H9 (cell line): ENCODE measurements around the gene TUBB2A. TPM values are rescaled to one million over a fixed set of nuclear protein-coding genes. Genes with fewer than 3 reads are reported as not detected.
"Not testable (repeated sequence)": the region's sequence is repeated elsewhere in the genome, so short reads cannot be mapped to it uniquely, and the experiment has no call there.

Source experiments
- DNase-seq: peaks from one replicate; pipeline ENCODE4 v3.0.0-alpha.2; 2017
- H2AFZ ChIP-seq: one replicate; pipeline ENCODE4 v1.6.1; 2013; ENCODE audit warnings: mild to moderate bottlenecking, low read length, control low read depth, moderate library complexity
- H2AK5ac ChIP-seq: 2 replicates; pipeline ENCODE4 v1.6.1; 2013; ENCODE audit warnings: low read length, control low read depth, mixed read lengths; ENCODE audit not compliant: insufficient read length
- H2BK120ac ChIP-seq: one replicate; pipeline ENCODE4 v1.6.1; 2013; ENCODE audit warnings: low read depth, mild to moderate bottlenecking, low read length, control low read depth, inconsistent platforms; ENCODE audit not compliant: poor library complexity, severe bottlenecking
- H2BK12ac ChIP-seq: 2 replicates; pipeline ENCODE4 v1.6.1; 2013; ENCODE audit warnings: low read length, control low read depth, mixed read lengths, low read depth; ENCODE audit not compliant: insufficient read length
- H2BK15ac ChIP-seq: 2 replicates; pipeline ENCODE4 v1.6.1; 2013; ENCODE audit warnings: low read depth, low read length, control low read depth
- H2BK20ac ChIP-seq: one replicate; pipeline ENCODE4 v1.6.1; 2013; ENCODE audit warnings: low read depth, mild to moderate bottlenecking, low read length, control low read depth, inconsistent platforms; ENCODE audit not compliant: poor library complexity, severe bottlenecking
- H2BK5ac ChIP-seq: 2 replicates; pipeline ENCODE4 v1.6.1; 2013; ENCODE audit warnings: low read length, control low read depth, mixed read lengths; ENCODE audit not compliant: insufficient read length
- H3K14ac ChIP-seq: 2 replicates; pipeline ENCODE4 v1.6.1; 2013; ENCODE audit warnings: low read length, control low read depth; ENCODE audit not compliant: insufficient read depth
- H3K18ac ChIP-seq: 2 replicates; pipeline ENCODE4 v1.6.1; 2013; ENCODE audit warnings: low read depth, mild to moderate bottlenecking, mixed read lengths, low read length, control low read depth; ENCODE audit not compliant: insufficient read length
- H3K23ac ChIP-seq: 2 replicates; pipeline ENCODE4 v1.6.1; 2013; ENCODE audit warnings: low read length, control low read depth, mixed read lengths, low read depth; ENCODE audit not compliant: insufficient read length
- H3K23me2 ChIP-seq: 2 replicates; pipeline ENCODE4 v1.6.1; 2013; ENCODE audit warnings: low read depth, mild to moderate bottlenecking, mixed read lengths, low read length, control low read depth; ENCODE audit not compliant: insufficient read length, poor library complexity, severe bottlenecking
- H3K27ac ChIP-seq: 2 replicates; pipeline ENCODE4 v1.5.1; 2013; ENCODE audit warnings: low read length, control low read depth, mixed read lengths, low read depth; ENCODE audit not compliant: insufficient read length
- H3K27me3 ChIP-seq: 2 replicates; pipeline ENCODE4 v1.6.1; 2013; ENCODE audit warnings: low read length, control low read depth, inconsistent platforms; ENCODE audit not compliant: insufficient read depth
- H3K4ac ChIP-seq: 2 replicates; pipeline ENCODE4 v1.6.1; 2013; ENCODE audit warnings: low read depth, mild to moderate bottlenecking, control low read depth, inconsistent platforms, low read length, moderate library complexity
- H3K4me1 ChIP-seq: 2 replicates; pipeline ENCODE4 v1.6.1; 2013; ENCODE audit warnings: low read length, control low read depth, inconsistent platforms; ENCODE audit not compliant: insufficient read depth
- H3K4me2 ChIP-seq: 2 replicates; pipeline ENCODE4 v1.6.1; 2013; ENCODE audit warnings: low read length, control low read depth, mixed read lengths; ENCODE audit not compliant: insufficient read length, insufficient read depth
- H3K56ac ChIP-seq: 2 replicates; pipeline ENCODE4 v1.6.1; 2013; ENCODE audit warnings: low read depth, mild to moderate bottlenecking, mixed read lengths, low read length, control low read depth; ENCODE audit not compliant: insufficient read length
- H3K79me1 ChIP-seq: 2 replicates; pipeline ENCODE4 v1.6.1; 2013; ENCODE audit warnings: low read depth, mild to moderate bottlenecking, moderate library complexity, low read length, control low read depth, inconsistent platforms; ENCODE audit not compliant: insufficient read depth, poor library complexity, severe bottlenecking
- H3K79me2 ChIP-seq: 2 replicates; pipeline ENCODE4 v1.6.1; 2013; ENCODE audit warnings: low read length, control low read depth, inconsistent platforms; ENCODE audit not compliant: insufficient read depth
- H3K9ac ChIP-seq: 2 replicates; pipeline ENCODE4 v1.6.1; 2013; ENCODE audit warnings: low read length, control low read depth, mixed read lengths; ENCODE audit not compliant: insufficient read length; ENCODE audit errors: extremely low read depth
- H3K9me3 ChIP-seq: one replicate; pipeline ENCODE4 v1.6.1; 2013; ENCODE audit warnings: low read depth, low read length, inconsistent platforms; ENCODE audit not compliant: control insufficient read depth
- H3T11ph ChIP-seq: one replicate; pipeline ENCODE4 v1.6.1; 2013; ENCODE audit warnings: mild to moderate bottlenecking, low read length, control low read depth, inconsistent platforms
- H4K20me1 ChIP-seq: one replicate; pipeline ENCODE4 v1.6.1; 2013; ENCODE audit not compliant: control insufficient read depth, insufficient read length, insufficient read depth
- H4K5ac ChIP-seq: 2 replicates; pipeline ENCODE4 v1.6.1; 2013; ENCODE audit warnings: low read depth, mild to moderate bottlenecking, mixed read lengths, low read length, control low read depth; ENCODE audit not compliant: insufficient read length
- H4K8ac ChIP-seq: replicated peaks from 2 replicates; pipeline ENCODE4 v1.6.1; 2013; ENCODE audit warnings: low read length, control low read depth, mixed read lengths, low read depth; ENCODE audit not compliant: insufficient read length
- H4K91ac ChIP-seq: 2 replicates; pipeline ENCODE4 v1.6.1; 2013; ENCODE audit warnings: low read depth, mild to moderate bottlenecking, moderate library complexity, mixed read lengths, low read length, control low read depth; ENCODE audit not compliant: insufficient read length
- H3K27ac Mint-ChIP-seq, 3 experiments: 2 replicates in 2 of 3; 3 replicates in 1 of 3; pipeline ENCODE4 v1.8.0; 2020 to 2021; ENCODE audit warnings: mixed read lengths in 3 of 3, mild to moderate bottlenecking in 1 of 3, moderate library complexity in 1 of 3
- H3K27me3 Mint-ChIP-seq: 2 replicates; pipeline ENCODE4 v1.8.0; 2021; ENCODE audit warnings: low read depth, mild to moderate bottlenecking, moderate library complexity, mixed read lengths
- H3K36me3 Mint-ChIP-seq, 3 experiments: 2 replicates in 2 of 3; 3 replicates in 1 of 3; pipeline ENCODE4 v1.8.0; 2020 to 2021; ENCODE audit warnings: low read depth in 3 of 3, mixed read lengths in 3 of 3; ENCODE audit not compliant: insufficient read depth in 1 of 3
- H3K4me1 Mint-ChIP-seq, 2 experiments: 2 replicates each; pipeline ENCODE4 v1.8.0; 2020; ENCODE audit warnings: mixed read lengths in 2 of 2
- H3K4me3 Mint-ChIP-seq, 2 experiments: 2 replicates in 1 of 2; 3 replicates in 1 of 2; pipeline ENCODE4 v1.8.0; 2020 to 2021; ENCODE audit warnings: mild to moderate bottlenecking in 2 of 2, mixed read lengths in 2 of 2, moderate library complexity in 1 of 2
- H3K9me3 Mint-ChIP-seq, 2 experiments: 2 replicates in 1 of 2; 3 replicates in 1 of 2; pipeline ENCODE4 v1.8.0; 2020; ENCODE audit warnings: mild to moderate bottlenecking in 2 of 2, mixed read lengths in 2 of 2, moderate library complexity in 1 of 2
- WGBS: extraction: QIAGEN DNeasy Blood & Tissue Kit; methylation state at CpG from one replicate; pipeline ENCODE4 v1.1.7; 2013; ENCODE audit warnings: missing lambda C conversion rate, low lambda C conversion rate, mixed read lengths; ENCODE audit not compliant: insufficient read length; ENCODE audit errors: extremely low coverage; 5-methylcytosine and 5-hydroxymethylcytosine counted together
- total RNA-seq: library from RNA; stranded (reverse); gene quantifications from 2 replicates; pipeline ENCODE4 v1.2.1, GENCODE V29; 2021
- TF ChIP-seq, protein P1 (sequence below): fragments of 200-600 bp; sonication (generic); conservative IDR thresholded peaks from 3 replicates; pipeline ENCODE4 v1.8.0; 2021; ENCODE audit warnings: antibody characterized with exemption, mild to moderate bottlenecking

Gene TUBB2A
- total RNA-seq, 1 experiment from 2014 or later = 258 TPM

DNA sequence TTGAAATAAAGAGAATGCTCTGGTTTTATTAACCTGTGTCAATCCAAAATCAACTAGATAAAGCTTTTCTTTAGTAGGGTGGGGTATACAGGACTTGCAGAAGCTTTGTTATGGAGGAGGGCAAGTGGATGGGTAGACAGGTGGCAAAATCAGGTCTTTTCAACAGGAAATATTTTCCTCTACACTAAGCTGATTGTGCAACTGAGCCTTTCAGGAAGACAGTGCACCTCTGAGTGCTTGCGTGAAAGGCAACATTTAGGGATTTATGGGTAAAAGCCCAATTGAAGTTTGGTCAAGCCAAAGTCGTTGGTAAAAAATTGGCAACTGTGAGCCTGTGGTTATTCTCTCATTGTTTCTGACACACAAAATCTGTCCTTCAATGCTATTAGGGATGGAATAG lies 23.8 kb upstream of the TUBB2A start:
- Histone ChIP-seq H4K91ac (no peak overlapping the region), H2BK120ac (no peak overlapping the region), H2BK12ac (no peak overlapping the region), H4K20me1 (no peaks in the 10 kb centered on the region), H2AK5ac (no peak overlapping the region), H3K23ac (no peak overlapping the region), H3K23me2 (no peaks in the 10 kb centered on the region), H3K14ac (no peak overlapping the region), H2BK20ac (no peak overlapping the region), H4K8ac (no peak overlapping the region), H3K79me2 (no peaks in the 10 kb centered on the region), H3K4me1 (no peaks in the 10 kb centered on the region; the same call in 1 of the 2 replicates), H2BK5ac (no peak overlapping the region), H3K4ac (no peak overlapping the region), H3K9ac (no peak overlapping the region), H3K9me3 (no peaks in the 10 kb centered on the region), H3K56ac (no peak overlapping the region), H2BK15ac (no peak overlapping the region), H3K4me2 (no peak overlapping the region), H2AFZ (no peak overlapping the region), H3K27me3 (no peaks in the 10 kb centered on the region), H3K79me1 (no peaks in the 10 kb centered on the region), H3K27ac (no peak overlapping the region), H3K18ac (no peak overlapping the region), H4K5ac (no peak overlapping the region), H3T11ph (no peak overlapping the region)
- DNase-seq = no peak
- Mint-ChIP-seq H3K27ac (no peak overlapping the region), H3K27me3 (no peaks in the 10 kb centered on the region; the same call in 1 of the 2 replicates), H3K9me3 (no peaks in the 10 kb centered on the region; a peak in 1 of 5 replicates), H3K36me3 (no peaks in the 10 kb centered on the region; a peak in 2 of 7 replicates), H3K4me3 (no peak overlapping the region), H3K4me1 (peaks cover under 1 to 13% of the 10 kb centered on the region in 2 experiments)
- no CpG with 5 or more reads among the region's 2 CpGs for WGBS
- TF ChIP-seq, protein P1, sequence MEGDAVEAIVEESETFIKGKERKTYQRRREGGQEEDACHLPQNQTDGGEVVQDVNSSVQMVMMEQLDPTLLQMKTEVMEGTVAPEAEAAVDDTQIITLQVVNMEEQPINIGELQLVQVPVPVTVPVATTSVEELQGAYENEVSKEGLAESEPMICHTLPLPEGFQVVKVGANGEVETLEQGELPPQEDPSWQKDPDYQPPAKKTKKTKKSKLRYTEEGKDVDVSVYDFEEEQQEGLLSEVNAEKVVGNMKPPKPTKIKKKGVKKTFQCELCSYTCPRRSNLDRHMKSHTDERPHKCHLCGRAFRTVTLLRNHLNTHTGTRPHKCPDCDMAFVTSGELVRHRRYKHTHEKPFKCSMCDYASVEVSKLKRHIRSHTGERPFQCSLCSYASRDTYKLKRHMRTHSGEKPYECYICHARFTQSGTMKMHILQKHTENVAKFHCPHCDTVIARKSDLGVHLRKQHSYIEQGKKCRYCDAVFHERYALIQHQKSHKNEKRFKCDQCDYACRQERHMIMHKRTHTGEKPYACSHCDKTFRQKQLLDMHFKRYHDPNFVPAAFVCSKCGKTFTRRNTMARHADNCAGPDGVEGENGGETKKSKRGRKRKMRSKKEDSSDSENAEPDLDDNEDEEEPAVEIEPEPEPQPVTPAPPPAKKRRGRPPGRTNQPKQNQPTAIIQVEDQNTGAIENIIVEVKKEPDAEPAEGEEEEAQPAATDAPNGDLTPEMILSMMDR = no peak

DNA sequence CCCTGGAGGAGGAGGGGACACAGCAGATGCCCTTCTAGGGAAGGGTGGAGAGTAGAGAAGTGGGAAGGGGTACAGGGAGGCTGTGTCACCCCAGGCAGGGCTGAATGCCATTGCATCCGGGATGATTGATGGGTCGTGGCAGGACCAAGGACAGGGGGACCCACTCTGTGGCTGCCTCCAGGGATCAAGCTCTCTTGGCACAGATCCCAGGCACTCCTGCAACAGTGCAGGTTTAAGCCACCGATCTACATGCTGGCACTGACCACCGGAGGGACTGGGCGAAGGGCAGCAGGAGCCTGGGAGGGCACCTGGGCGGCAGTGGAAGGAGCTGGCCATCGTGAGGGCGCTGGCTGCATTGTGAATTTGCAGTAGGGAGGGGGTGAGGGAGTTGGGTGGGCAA lies 22.6 kb upstream of the TUBB2A start:
- not testable (repeated sequence) for H3K36me3 Mint-ChIP-seq, H3K27ac ChIP-seq

More for the DNA sequence above, 22.6 kb upstream of the TUBB2A start:
- H3K56ac ChIP-seq, H3K79me1 ChIP-seq, H3T11ph ChIP-seq, H3K79me2 ChIP-seq, H2AFZ ChIP-seq, H4K20me1 ChIP-seq, H4K91ac ChIP-seq, DNase-seq, H3K9ac ChIP-seq, H4K8ac ChIP-seq, H2BK12ac ChIP-seq, H2BK120ac ChIP-seq, H4K5ac ChIP-seq, H3K9me3 ChIP-seq, H2AK5ac ChIP-seq, H3K4ac ChIP-seq, H3K18ac ChIP-seq, H3K27me3 Mint-ChIP-seq, H3K27me3 ChIP-seq, H3K14ac ChIP-seq, H3K9me3 Mint-ChIP-seq, H2BK5ac ChIP-seq, H3K4me1 ChIP-seq, H3K23ac ChIP-seq, H3K27ac Mint-ChIP-seq, H3K23me2 ChIP-seq, H2BK15ac ChIP-seq, H2BK20ac ChIP-seq, H3K4me2 ChIP-seq: not testable (repeated sequence)
- WGBS = no CpG with 5 or more reads among the region's 8 CpGs
- Mint-ChIP-seq H3K4me1 (peaks cover 12 to 25% of the 10 kb centered on the region in 2 experiments), H3K4me3 (peak overlapping the region; percentile 68 to 74)
